ENCODE measurements around the gene HMG20A. TPM values are rescaled to one million over a fixed set of nuclear protein-coding genes. Genes with fewer than 3 reads are reported as not detected.

HMG20A gene
- total and polyA plus RNA-seq, 2 of the 13 experiments (the other 11 are each of a cell fraction or from before 2014, with no cell fraction given) = 28.0 to 35.2 TPM

DNA sequence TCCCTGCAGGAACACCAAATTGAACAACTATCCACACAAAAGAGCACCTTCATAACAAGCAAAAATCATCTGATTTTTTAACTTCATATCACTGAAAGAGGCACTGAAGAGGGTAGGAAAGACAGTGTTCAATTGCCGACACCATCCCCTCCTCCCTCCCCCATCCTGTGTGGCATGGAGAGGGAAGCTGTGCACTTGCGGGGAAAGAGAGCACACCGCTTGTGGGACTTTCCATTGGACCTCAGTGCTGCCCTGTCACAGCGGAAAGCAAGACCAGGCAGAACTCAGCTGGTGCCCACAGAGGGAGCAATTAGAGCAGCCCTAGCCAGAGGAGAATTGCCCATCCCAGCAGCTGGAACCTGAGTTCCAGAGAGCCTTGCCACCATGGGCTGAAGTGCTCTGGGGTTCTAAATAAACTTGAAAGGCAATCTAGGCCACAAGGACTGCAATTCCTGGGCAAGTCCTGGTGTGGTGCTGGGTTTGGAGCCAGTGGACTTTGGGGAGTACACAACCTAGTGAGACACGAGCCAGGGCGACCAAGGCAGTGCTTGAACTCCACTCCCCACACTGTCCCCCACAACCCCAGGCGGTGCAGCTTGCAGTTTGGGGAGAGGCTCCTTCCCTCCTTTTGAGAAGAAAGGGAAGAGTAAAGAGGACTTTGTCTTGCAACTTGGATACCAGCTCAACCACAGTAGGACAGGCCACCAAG lies 27.8 kb upstream of the HMG20A start:
- 93% methylated on average over 3 of the region's 7 CpGs for WGBS (ENCODE audit: low lambda C conversion rate)
- CTCF ChIA-PET (ENCODE audit: low intra/inter-chr PET ratio, low total read pairs) = no interaction called here
- in situ Hi-C loops (cut with HindIII; ENCODE audit: extremely low pct_ligation_motif_present, low pct_unique_long_range_greater_than_20kb) (no loop called here), intact Hi-C loops (cut with micrococcal nuclease; ENCODE audit: unreplicated experiment) (no loop called here)
- H3K79me2 ChIP-seq (ENCODE audit: insufficient read depth, low read length) = peaks cover 27% of the 10 kb centered on the region
- POLR2A ChIA-PET = no interaction called here
- H3K27me3 ChIP-seq (ENCODE audit: control insufficient read depth in 1 of 2, insufficient read depth in 2 of 2, low read length in 2 of 2) = no peaks in the 10 kb centered on the region
- H3K4me2 ChIP-seq (ENCODE audit: low read depth, low read length) = no peak overlapping the region
- no TSS peak for BruUV-seq (replicated peaks)
- no peaks in the 10 kb centered on the region for H3K4me1 ChIP-seq (ENCODE audit: insufficient read depth, low read length)
- no peak overlapping the region for H3K27ac ChIP-seq (ENCODE audit: extremely low read length, insufficient read depth, low read length)
- peaks cover 9% of the 10 kb centered on the region; the same call in 1 of the 2 replicates for H4K20me1 ChIP-seq (ENCODE audit: insufficient read depth, low read length)
- FAIRE-seq = no peak
- H3K4me3 ChIP-seq (replicated peaks in 1 of 3; ENCODE audit: insufficient read depth in 1 of 3, low read depth in 2 of 3, low read length in 3 of 3) = no peak overlapping the region
- no peak overlapping the region for H3K9ac ChIP-seq (ENCODE audit: insufficient read depth, low read depth, low read length)
- H3K9me3 ChIP-seq (ENCODE audit: low read length) = peaks cover 8% of the 10 kb centered on the region
- H3K36me3 ChIP-seq (replicated peaks in 1 of 2; ENCODE audit: control insufficient read depth in 1 of 2, insufficient read depth in 2 of 2, low read length in 2 of 2) = peaks cover 0 to 4% of the 10 kb centered on the region in 2 experiments; a peak in 1 of 5 replicates
- no peak for DNase-seq (ENCODE audit: low spot score)
- ATAC-seq = no peak
- no peak overlapping the region for H2AFZ ChIP-seq (ENCODE audit: low read length)
- TF ChIP-seq, protein P1, sequence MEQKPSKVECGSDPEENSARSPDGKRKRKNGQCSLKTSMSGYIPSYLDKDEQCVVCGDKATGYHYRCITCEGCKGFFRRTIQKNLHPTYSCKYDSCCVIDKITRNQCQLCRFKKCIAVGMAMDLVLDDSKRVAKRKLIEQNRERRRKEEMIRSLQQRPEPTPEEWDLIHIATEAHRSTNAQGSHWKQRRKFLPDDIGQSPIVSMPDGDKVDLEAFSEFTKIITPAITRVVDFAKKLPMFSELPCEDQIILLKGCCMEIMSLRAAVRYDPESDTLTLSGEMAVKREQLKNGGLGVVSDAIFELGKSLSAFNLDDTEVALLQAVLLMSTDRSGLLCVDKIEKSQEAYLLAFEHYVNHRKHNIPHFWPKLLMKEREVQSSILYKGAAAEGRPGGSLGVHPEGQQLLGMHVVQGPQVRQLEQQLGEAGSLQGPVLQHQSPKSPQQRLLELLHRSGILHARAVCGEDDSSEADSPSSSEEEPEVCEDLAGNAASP (CRISPR knock-in tag; IDR thresholded peaks at IDR 0.05; ENCODE audit: borderline replicate concordance) = no peak
- TF ChIP-seq ELF3 (CRISPR knock-in tag; IDR thresholded peaks at IDR 0.05) (no peak), MTA3 (CRISPR knock-in tag; IDR thresholded peaks at IDR 0.05) (no peak), ZFP90 (CRISPR knock-in tag; IDR thresholded peaks at IDR 0.05; ENCODE audit: borderline replicate concordance) (no peak), ZNF232 (CRISPR knock-in tag; IDR thresholded peaks at IDR 0.05; ENCODE audit: borderline replicate concordance) (no peak), JUNB (CRISPR knock-in tag; IDR thresholded peaks at IDR 0.05; ENCODE audit: borderline replicate concordance) (no peak), SRF (IDR thresholded peaks at IDR 0.05; ENCODE audit: low read depth, low read length) (no peak)
- TF ChIP-seq, protein P2, sequence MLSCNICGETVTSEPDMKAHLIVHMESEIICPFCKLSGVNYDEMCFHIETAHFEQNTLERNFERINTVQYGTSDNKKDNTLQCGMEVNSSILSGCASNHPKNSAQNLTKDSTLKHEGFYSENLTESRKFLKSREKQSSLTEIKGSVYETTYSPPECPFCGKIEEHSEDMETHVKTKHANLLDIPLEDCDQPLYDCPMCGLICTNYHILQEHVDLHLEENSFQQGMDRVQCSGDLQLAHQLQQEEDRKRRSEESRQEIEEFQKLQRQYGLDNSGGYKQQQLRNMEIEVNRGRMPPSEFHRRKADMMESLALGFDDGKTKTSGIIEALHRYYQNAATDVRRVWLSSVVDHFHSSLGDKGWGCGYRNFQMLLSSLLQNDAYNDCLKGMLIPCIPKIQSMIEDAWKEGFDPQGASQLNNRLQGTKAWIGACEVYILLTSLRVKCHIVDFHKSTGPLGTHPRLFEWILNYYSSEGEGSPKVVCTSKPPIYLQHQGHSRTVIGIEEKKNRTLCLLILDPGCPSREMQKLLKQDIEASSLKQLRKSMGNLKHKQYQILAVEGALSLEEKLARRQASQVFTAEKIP (CRISPR knock-in tag; IDR thresholded peaks at IDR 0.05; ENCODE audit: borderline replicate concordance) = no peak
- TF ChIP-seq, protein P3, sequence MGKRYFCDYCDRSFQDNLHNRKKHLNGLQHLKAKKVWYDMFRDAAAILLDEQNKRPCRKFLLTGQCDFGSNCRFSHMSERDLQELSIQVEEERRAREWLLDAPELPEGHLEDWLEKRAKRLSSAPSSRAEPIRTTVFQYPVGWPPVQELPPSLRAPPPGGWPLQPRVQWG (CRISPR knock-in tag; IDR thresholded peaks at IDR 0.05; ENCODE audit: borderline replicate concordance, low read depth) = no peak
- TF ChIP-seq, protein P4, sequence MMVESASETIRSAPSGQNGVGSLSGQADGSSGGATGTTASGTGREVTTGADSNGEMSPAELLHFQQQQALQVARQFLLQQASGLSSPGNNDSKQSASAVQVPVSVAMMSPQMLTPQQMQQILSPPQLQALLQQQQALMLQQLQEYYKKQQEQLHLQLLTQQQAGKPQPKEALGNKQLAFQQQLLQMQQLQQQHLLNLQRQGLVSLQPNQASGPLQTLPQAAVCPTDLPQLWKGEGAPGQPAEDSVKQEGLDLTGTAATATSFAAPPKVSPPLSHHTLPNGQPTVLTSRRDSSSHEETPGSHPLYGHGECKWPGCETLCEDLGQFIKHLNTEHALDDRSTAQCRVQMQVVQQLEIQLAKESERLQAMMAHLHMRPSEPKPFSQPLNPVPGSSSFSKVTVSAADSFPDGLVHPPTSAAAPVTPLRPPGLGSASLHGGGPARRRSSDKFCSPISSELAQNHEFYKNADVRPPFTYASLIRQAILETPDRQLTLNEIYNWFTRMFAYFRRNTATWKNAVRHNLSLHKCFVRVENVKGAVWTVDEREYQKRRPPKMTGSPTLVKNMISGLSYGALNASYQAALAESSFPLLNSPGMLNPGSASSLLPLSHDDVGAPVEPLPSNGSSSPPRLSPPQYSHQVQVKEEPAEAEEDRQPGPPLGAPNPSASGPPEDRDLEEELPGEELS (CRISPR knock-in tag; IDR thresholded peaks at IDR 0.05) = no peak
- TF ChIP-seq, protein P5, sequence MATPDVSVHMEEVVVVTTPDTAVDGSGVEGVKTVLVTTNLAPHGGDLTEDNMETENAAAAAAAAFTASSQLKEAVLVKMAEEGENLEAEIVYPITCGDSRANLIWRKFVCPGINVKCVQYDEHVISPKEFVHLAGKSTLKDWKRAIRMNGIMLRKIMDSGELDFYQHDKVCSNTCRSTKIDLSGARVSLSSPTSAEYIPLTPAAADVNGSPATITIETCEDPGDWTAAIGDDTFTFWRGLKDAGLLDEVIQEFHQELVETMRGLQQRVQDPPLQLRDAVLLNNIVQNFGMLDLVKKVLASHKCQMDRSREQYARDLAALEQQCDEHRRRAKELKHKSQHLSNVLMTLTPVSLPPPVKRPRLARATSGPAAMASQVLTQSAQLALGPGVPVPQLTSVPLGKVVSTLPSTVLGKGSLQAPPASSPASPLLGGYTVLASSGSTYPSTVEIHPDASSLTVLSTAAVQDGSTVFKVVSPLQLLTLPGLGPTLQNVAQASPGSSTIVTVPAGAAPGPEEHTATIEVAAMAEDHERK (CRISPR knock-in tag; IDR thresholded peaks at IDR 0.05; ENCODE audit: low read depth) = no peak
- TF ChIP-seq, protein P6, sequence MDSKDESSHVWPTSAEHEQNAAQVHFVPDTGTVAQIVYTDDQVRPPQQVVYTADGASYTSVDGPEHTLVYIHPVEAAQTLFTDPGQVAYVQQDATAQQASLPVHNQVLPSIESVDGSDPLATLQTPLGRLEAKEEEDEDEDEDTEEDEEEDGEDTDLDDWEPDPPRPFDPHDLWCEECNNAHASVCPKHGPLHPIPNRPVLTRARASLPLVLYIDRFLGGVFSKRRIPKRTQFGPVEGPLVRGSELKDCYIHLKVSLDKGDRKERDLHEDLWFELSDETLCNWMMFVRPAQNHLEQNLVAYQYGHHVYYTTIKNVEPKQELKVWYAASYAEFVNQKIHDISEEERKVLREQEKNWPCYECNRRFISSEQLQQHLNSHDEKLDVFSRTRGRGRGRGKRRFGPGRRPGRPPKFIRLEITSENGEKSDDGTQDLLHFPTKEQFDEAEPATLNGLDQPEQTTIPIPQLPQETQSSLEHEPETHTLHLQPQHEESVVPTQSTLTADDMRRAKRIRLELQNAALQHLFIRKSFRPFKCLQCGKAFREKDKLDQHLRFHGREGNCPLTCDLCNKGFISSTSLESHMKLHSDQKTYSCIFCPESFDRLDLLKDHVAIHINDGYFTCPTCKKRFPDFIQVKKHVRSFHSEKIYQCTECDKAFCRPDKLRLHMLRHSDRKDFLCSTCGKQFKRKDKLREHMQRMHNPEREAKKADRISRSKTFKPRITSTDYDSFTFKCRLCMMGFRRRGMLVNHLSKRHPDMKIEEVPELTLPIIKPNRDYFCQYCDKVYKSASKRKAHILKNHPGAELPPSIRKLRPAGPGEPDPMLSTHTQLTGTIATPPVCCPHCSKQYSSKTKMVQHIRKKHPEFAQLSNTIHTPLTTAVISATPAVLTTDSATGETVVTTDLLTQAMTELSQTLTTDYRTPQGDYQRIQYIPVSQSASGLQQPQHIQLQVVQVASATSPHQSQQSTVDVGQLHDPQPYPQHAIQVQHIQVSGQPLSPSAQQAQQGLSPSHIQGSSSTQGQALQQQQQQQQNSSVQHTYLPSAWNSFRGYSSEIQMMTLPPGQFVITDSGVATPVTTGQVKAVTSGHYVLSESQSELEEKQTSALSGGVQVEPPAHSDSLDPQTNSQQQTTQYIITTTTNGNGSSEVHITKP (CRISPR knock-in tag; IDR thresholded peaks at IDR 0.05; ENCODE audit: low read depth) = no peak

Data from HepG2 (cell line).